ENCODE data around the gene TNRC18.

GRCh38 chr7:5294169-5294987 lies 129.3 kb downstream of the TNRC18 start:
- TF ChIP-seq CTCF (conservative IDR thresholded peaks at IDR 0.05; ENCODE audit: low read depth, low read length) (no peak), EZH2 (IDR thresholded peaks at IDR 0.05; ENCODE audit: borderline replicate concordance, low read depth, low read length, poor library complexity, severe bottlenecking) (no peak)
